B cell (primary cell): ENCODE measurements around the gene TRAFD1. TPM values are rescaled to one million over a fixed set of nuclear protein-coding genes. Genes with fewer than 3 reads are reported as not detected.

Source experiments
- ATAC-seq: fragments of 200-7000 bp; cut with Tn5 transposase; one replicate; pipeline ENCODE4 v1.10.0; 2021; ENCODE audit warnings: low read depth, mild to moderate bottlenecking, moderate number of reproducible peaks, moderate library complexity
- CTCF ChIA-PET: fragments of 350-600 bp; sonication (Branson Sonifier 250); formaldehyde crosslinking; loops from one replicate; lab custom pipeline; 2021; ENCODE audit warnings: antibody characterized with exemption, inconsistent platforms; lab: Charles Lee
- POLR2A ChIA-PET: fragments of 350-600 bp; sonication (Branson Sonifier 250); formaldehyde crosslinking; loops from one replicate; lab custom pipeline; 2021; ENCODE audit warnings: antibody characterized with exemption; lab: Charles Lee
- DNase-seq: peaks from one replicate; pipeline ENCODE4 v3.0.0; 2013
- H2AFZ ChIP-seq: 2 replicates; pipeline ENCODE4 v1.6.1; 2012; ENCODE audit warnings: mild to moderate bottlenecking, low read depth, low read length; ENCODE audit not compliant: insufficient read depth, poor library complexity, severe bottlenecking
- H3K27ac ChIP-seq, 2 donors: 1 replicate in 1 of 2; 2 replicates in 1 of 2; pipeline ENCODE4 v1.5.1; 2012 to 2013; ENCODE audit warnings: low read length in 2 of 2, mild to moderate bottlenecking in 2 of 2, moderate library complexity in 1 of 2
- H3K27me3 ChIP-seq, 4 experiments: fragments of 200-600 bp in 1 of 4; sonication (generic) in 1 of 4; replicated peaks in 1 of 4; 1 replicate in 2 of 4; 2 replicates in 2 of 4; pipeline versions ENCODE4 v1.6.1 to v1.7.0; 2013 to 2016; ENCODE audit warnings: low read length in 3 of 4, mild to moderate bottlenecking in 2 of 4, mixed read lengths in 1 of 4, moderate library complexity in 1 of 4; ENCODE audit not compliant: insufficient read depth in 4 of 4, control insufficient read depth in 3 of 4; ENCODE audit errors: control extremely low read depth in 1 of 4
- H3K36me3 ChIP-seq, 2 experiments: replicated peaks in 1 of 2; 1 replicate in 1 of 2; 2 replicates in 1 of 2; pipeline versions ENCODE4 v1.6.1 to v1.7.1; 2013; ENCODE audit warnings: low read length in 1 of 2; ENCODE audit not compliant: insufficient read depth in 2 of 2, control insufficient read depth in 1 of 2; ENCODE audit errors: control extremely low read depth in 1 of 2, extremely low read depth in 1 of 2
- H3K4me1 ChIP-seq, 2 donors: fragments of 200-600 bp in 1 of 2; sonication (generic) in 1 of 2; 1 replicate in 1 of 2; 2 replicates in 1 of 2; pipeline versions ENCODE4 v1.5.1 to v1.6.1; 2013 to 2017; ENCODE audit warnings: low read length in 2 of 2; ENCODE audit not compliant: control insufficient read depth in 2 of 2, insufficient read depth in 2 of 2
- H3K4me2 ChIP-seq: replicated peaks from 2 replicates; pipeline ENCODE3; 2012; ENCODE audit warnings: mild to moderate bottlenecking, low read depth, low read length; ENCODE audit not compliant: poor library complexity, severe bottlenecking
- H3K4me3 ChIP-seq, 5 experiments: fragments of 200-600 bp in 1 of 5; sonication (generic) in 1 of 5; 1 replicate in 3 of 5; 2 replicates in 2 of 5; pipeline versions ENCODE4 v1.5.1 to v1.7.0; 2011 to 2016; ENCODE audit warnings: low read length in 4 of 5, mild to moderate bottlenecking in 4 of 5, low read depth in 2 of 5, control low read depth in 1 of 5, moderate library complexity in 1 of 5; ENCODE audit not compliant: insufficient read depth in 1 of 5; ENCODE audit errors: control extremely low read depth in 1 of 5, extremely low read depth in 1 of 5
- H3K79me2 ChIP-seq: fragments of 200-600 bp; sonication (generic); one replicate; pipeline ENCODE4 v1.6.0; 2016; ENCODE audit warnings: low read length; ENCODE audit not compliant: control insufficient read depth, insufficient read depth
- H3K9ac ChIP-seq: fragments of 200-600 bp; sonication (generic); 2 replicates; pipeline ENCODE4 v1.6.1; 2017; ENCODE audit warnings: mild to moderate bottlenecking, low read length, moderate library complexity
- H3K9me3 ChIP-seq, 3 donors: one replicate each; pipeline versions ENCODE4 v1.6.1 to v1.7.1; 2013; ENCODE audit warnings: low read length in 2 of 3; ENCODE audit not compliant: control insufficient read depth in 2 of 3, insufficient read depth in 1 of 3; ENCODE audit errors: control extremely low read depth in 1 of 3
- H4K20me1 ChIP-seq: 2 replicates; pipeline ENCODE4 v1.6.0; 2012; ENCODE audit warnings: mild to moderate bottlenecking, low read length; ENCODE audit not compliant: insufficient read depth, control insufficient read depth, poor library complexity, severe bottlenecking
- H3K27ac Mint-ChIP-seq: one replicate; pipeline ENCODE4 v1.8.0; 2021; ENCODE audit warnings: mixed read lengths
- H3K27me3 Mint-ChIP-seq: one replicate; pipeline ENCODE4 v1.8.0; 2021; ENCODE audit warnings: mixed read lengths
- H3K4me1 Mint-ChIP-seq: one replicate; pipeline ENCODE4 v1.8.0; 2021; ENCODE audit warnings: mixed read lengths
- H3K4me3 Mint-ChIP-seq: one replicate; pipeline ENCODE4 v1.8.0; 2021; ENCODE audit warnings: mixed read lengths
- H3K9me3 Mint-ChIP-seq: one replicate; pipeline ENCODE4 v1.8.0; 2022; ENCODE audit warnings: mixed read lengths; ENCODE audit not compliant: insufficient read depth
- EZH2 ChIP-seq: IDR thresholded peaks from 2 replicates; pipeline ENCODE4 v1.6.1; 2012; ENCODE audit warnings: borderline replicate concordance, low read depth, mild to moderate bottlenecking, moderate library complexity, low read length; ENCODE audit not compliant: insufficient read depth, poor library complexity, severe bottlenecking
- WGBS: methylation state at CpG from one replicate; pipeline ENCODE4 v1.1.5; 2013; ENCODE audit warnings: missing lambda C conversion rate; ENCODE audit not compliant: insufficient coverage; 5-methylcytosine and 5-hydroxymethylcytosine counted together
- intact Hi-C: fragments of 100-400 bp; cut with micrococcal nuclease; formaldehyde crosslinking; loops from one replicate; pipeline ENCODE4 v1.10.0; 2022
- polyA plus RNA-seq: library from polyadenylated mRNA; depleted of rRNA; stranded (reverse); fragments of >200 nt; gene quantifications from 2 replicates; pipeline ENCODE4 v1.2.3, GENCODE V29; 2012
- total RNA-seq, 2 donors: library from RNA; stranded (reverse); fragments of 120-200 nt in 1 of 2; gene quantifications; 1 replicate in 1 of 2; 2 replicates in 1 of 2; pipeline versions ENCODE4 v1.2.3 to v1.2.4, GENCODE V29; 2013 to 2022
- TF ChIP-seq, protein P1 (sequence below): fragments of 200-600 bp; IDR thresholded peaks from one replicate; pipeline ENCODE4 v1.8.0; 2022; ENCODE audit warnings: antibody characterized with exemption, mild to moderate bottlenecking

The TRAFD1 gene
- total and polyA plus RNA-seq, 2 donors (not counting 1 experiment from before 2014, with no cell fraction given), result 30.9 to 37.7 TPM

DNA sequence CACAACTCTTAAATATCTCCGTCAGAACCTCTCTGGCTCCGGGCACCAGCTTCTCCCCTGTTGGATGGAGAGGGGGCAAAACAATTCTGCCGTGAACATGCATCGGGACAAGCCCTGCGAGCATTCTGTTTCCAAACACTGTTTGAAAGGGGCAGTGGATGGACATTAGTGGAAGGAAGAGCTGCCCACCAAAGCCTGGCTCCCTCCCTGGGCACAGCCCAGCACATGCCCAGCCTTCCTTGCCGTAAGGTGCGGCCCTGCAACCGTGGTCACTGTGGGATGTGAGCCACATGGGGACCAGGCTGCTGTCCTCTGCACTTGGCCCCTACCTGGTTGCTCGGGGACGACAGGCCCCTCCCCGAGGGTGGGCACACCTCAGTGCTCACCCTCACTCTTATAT lies 54.0 kb downstream of the TRAFD1 start:
- Mint-ChIP-seq H3K27me3 (no peaks in the 10 kb centered on the region), H3K4me1 (no peaks in the 10 kb centered on the region), H3K9me3 (no peaks in the 10 kb centered on the region), H3K27ac (no peak overlapping the region), H3K4me3 (no peak overlapping the region)
- H3K79me2 ChIP-seq, result no peaks in the 10 kb centered on the region
- H3K36me3 ChIP-seq, result peaks cover 19 to 75% of the 10 kb centered on the region in 2 experiments
- ChIA-PET POLR2A (no interaction called here), CTCF (no interaction called here)
- DNase-seq, result no peak
- intact Hi-C loops, result no loop called here
- WGBS, result 99% methylated on average over 10 of the region's 11 CpGs
- no peak for ATAC-seq
- no peak overlapping the region for H3K27ac ChIP-seq
- no peaks in the 10 kb centered on the region for H3K4me1 ChIP-seq
- H2AFZ ChIP-seq, result no peak overlapping the region
- no peaks in the 10 kb centered on the region for H3K9me3 ChIP-seq
- no peak overlapping the region for H3K4me3 ChIP-seq
- H3K9ac ChIP-seq, result no peak overlapping the region
- H3K4me2 ChIP-seq, result no peak overlapping the region
- H4K20me1 ChIP-seq, result no peaks in the 10 kb centered on the region
- no peaks in the 10 kb centered on the region for H3K27me3 ChIP-seq
- no peak for TF ChIP-seq EZH2
- TF ChIP-seq, protein P1, sequence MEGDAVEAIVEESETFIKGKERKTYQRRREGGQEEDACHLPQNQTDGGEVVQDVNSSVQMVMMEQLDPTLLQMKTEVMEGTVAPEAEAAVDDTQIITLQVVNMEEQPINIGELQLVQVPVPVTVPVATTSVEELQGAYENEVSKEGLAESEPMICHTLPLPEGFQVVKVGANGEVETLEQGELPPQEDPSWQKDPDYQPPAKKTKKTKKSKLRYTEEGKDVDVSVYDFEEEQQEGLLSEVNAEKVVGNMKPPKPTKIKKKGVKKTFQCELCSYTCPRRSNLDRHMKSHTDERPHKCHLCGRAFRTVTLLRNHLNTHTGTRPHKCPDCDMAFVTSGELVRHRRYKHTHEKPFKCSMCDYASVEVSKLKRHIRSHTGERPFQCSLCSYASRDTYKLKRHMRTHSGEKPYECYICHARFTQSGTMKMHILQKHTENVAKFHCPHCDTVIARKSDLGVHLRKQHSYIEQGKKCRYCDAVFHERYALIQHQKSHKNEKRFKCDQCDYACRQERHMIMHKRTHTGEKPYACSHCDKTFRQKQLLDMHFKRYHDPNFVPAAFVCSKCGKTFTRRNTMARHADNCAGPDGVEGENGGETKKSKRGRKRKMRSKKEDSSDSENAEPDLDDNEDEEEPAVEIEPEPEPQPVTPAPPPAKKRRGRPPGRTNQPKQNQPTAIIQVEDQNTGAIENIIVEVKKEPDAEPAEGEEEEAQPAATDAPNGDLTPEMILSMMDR, result no peak

DNA sequence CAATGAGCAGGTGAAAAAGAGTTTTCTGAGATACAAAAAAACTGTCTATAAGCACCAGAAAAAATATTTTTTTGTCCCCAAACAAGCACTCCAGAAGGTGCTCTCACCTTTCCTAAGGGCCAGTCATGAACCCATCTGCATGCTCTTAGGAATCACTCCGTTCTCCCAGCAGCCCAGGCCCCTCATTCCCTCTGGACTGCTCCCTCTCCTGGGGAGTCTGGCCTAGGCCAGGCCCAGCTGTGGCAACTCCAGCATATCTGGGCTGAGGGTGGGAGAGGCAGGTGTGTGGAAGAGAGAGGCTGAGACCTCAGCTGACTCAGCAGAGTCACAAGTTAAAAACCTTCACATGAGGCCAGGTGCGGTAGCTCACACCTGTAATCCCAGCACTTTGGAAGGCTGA lies 54.6 kb downstream of the TRAFD1 start:
- ATAC-seq (no peak), DNase-seq (no peak)
- Histone ChIP-seq H4K20me1 (no peaks in the 10 kb centered on the region), H3K9ac (no peak overlapping the region), H2AFZ (no peak overlapping the region), H3K36me3 (peaks cover 17 to 77% of the 10 kb centered on the region in 2 experiments), H3K27me3 (no peaks in the 10 kb centered on the region), H3K27ac (no peak overlapping the region), H3K9me3 (no peaks in the 10 kb centered on the region), H3K79me2 (no peaks in the 10 kb centered on the region), H3K4me3 (no peak overlapping the region), H3K4me2 (no peak overlapping the region), H3K4me1 (no peaks in the 10 kb centered on the region)
- intact Hi-C loops, result no loop called here
- H3K4me1 Mint-ChIP-seq, result no peaks in the 10 kb centered on the region
- H3K27ac Mint-ChIP-seq, result no peak overlapping the region
- ChIA-PET CTCF (no interaction called here), POLR2A (no interaction called here)
- H3K9me3 Mint-ChIP-seq, result no peaks in the 10 kb centered on the region
- H3K4me3 Mint-ChIP-seq, result no peak overlapping the region
- TF ChIP-seq, protein P1, result no peak
- no peak for TF ChIP-seq EZH2
- WGBS, result 100% methylated on average over 1 of the region's 2 CpGs
- no peaks in the 10 kb centered on the region for H3K27me3 Mint-ChIP-seq
